G401 (cell line): ENCODE results near the gene TOMM34. TPM values are rescaled to one million over a fixed set of nuclear protein-coding genes. Genes with fewer than 3 reads are reported as not detected.

Source experiments
- DNase-seq: peaks from one replicate; pipeline ENCODE4 v3.0.0-alpha.2; 2015; ENCODE audit warnings: low spot score
- in situ Hi-C: cut with HindIII; loops from 2 replicates; pipeline ENCODE4 v1.10.0; 2016; ENCODE audit warnings: low sequenced_read_pairs, mixed read lengths
- total RNA-seq: library from RNA; depleted of rRNA; stranded (reverse); fragments of >200 nt; shearing (Covaris generic); gene quantifications from 2 replicates; pipeline ENCODE4 v1.2.3, GENCODE V29; 2014; rRNA removed

Gene TOMM34
- total RNA-seq, result 22.7 and 42.0 TPM in 2 replicates

GRCh38 chr20:44960103-44960852 lies at the start of gene TOMM34:
TOMM34 (minus strand) TSS chr20:44960397; CDS start chr20:44960333, 64 bp downstream.
- in situ Hi-C loops, result no loop called here
- peak; percentile 94 for DNase-seq

- in situ Hi-C loops, result no loop called here
- no peak for DNase-seq
These were observed 48.4 kb upstream of the TOMM34 start for GRCh38 chr20:45008521-45009049.

- in situ Hi-C loops, result no loop called here
- no peak for DNase-seq
These were observed 37.5 kb upstream of the TOMM34 start for GRCh38 chr20:44997668-44998067.

GRCh38 chr20:44997171-44997570 lies 37.0 kb upstream of the TOMM34 start:
- no peak for DNase-seq
- in situ Hi-C loops, result no loop called here

- in situ Hi-C loops, result no loop called here
- DNase-seq, result no peak
These were observed 33.1 kb upstream of the TOMM34 start for GRCh38 chr20:44993343-44993742.

GRCh38 chr20:44990957-44991356 lies 30.8 kb upstream of the TOMM34 start:
- in situ Hi-C loops, result no loop called here
- DNase-seq, result no peak

GRCh38 chr20:44990425-44990824 lies 30.2 kb upstream of the TOMM34 start:
- DNase-seq, result no peak
- in situ Hi-C loops, result no loop called here

- DNase-seq, result no peak
- in situ Hi-C loops, result no loop called here
These were observed 28.5 kb upstream of the TOMM34 start for GRCh38 chr20:44988631-44989171.

GRCh38 chr20:44983093-44983674 lies 23.0 kb upstream of the TOMM34 start:
- DNase-seq, result no peak
- in situ Hi-C loops, result no loop called here

- in situ Hi-C loops, result no loop called here
- no peak for DNase-seq
These were observed 21.7 kb upstream of the TOMM34 start for GRCh38 chr20:44981736-44982406.

- in situ Hi-C loops, result no loop called here
- DNase-seq, result no peak
These were observed 19.0 kb upstream of the TOMM34 start for GRCh38 chr20:44979090-44979621.

GRCh38 chr20:44976698-44977097 lies 16.5 kb upstream of the TOMM34 start:
- in situ Hi-C loops, result no loop called here
- DNase-seq, result no peak

GRCh38 chr20:44973053-44973452 lies 12.9 kb upstream of the TOMM34 start:
- in situ Hi-C loops, result no loop called here
- DNase-seq, result no peak

- no peak for DNase-seq
These were observed 10.1 kb upstream of the TOMM34 start for GRCh38 chr20:44970243-44970757.

GRCh38 chr20:44969300-44969894 lies 9.2 kb upstream of the TOMM34 start:
- DNase-seq, result no peak
- in situ Hi-C loops, result no loop called here

More at GRCh38 chr20:44970243-44970757, 10.1 kb upstream of the TOMM34 start:
- in situ Hi-C loops, result no loop called here

- DNase-seq, result no peak
- in situ Hi-C loops, result no loop called here
These were observed 7.1 kb upstream of the TOMM34 start for GRCh38 chr20:44967207-44967807.

GRCh38 chr20:44966030-44966961 lies 6.1 kb upstream of the TOMM34 start, which contains the start of gene STK4:
STK4 (plus strand) TSS chr20:44966512; CDS start chr20:44966569, 57 bp downstream.
- peak; percentile 91 for DNase-seq
- in situ Hi-C loops, result no loop called here
